ENCODE results near the gene GNS.

Gene GNS

GRCh38 chr12:64670019-64670418 lies 89.2 kb downstream of the GNS start:
- Histone ChIP-seq H3K4me3 (ENCODE audit: insufficient read depth, low read depth, low read length) (no peak overlapping the region), H3K27me3 (ENCODE audit: control insufficient read depth, insufficient read depth, low read length, poor library complexity, severe bottlenecking) (no peaks in the 10 kb centered on the region), H3K9me3 (ENCODE audit: control insufficient read depth, low read length) (no peaks in the 10 kb centered on the region), H3K27ac (ENCODE audit: insufficient read depth, low read depth, low read length, poor library complexity, severe bottlenecking) (no peak overlapping the region), H3K4me1 (ENCODE audit: control insufficient read depth, insufficient read depth, low read length) (peaks cover 17% of the 10 kb centered on the region), H3K36me3 (ENCODE audit: control insufficient read depth, insufficient read depth, low read length) (no peaks in the 10 kb centered on the region)
- WGBS, 2 experiments = 82% methylated on average over 4 of the region's 4 CpGs

GRCh38 chr12:64669270-64669842 lies 89.8 kb downstream of the GNS start:
- Histone ChIP-seq H3K27ac (ENCODE audit: insufficient read depth, low read depth, low read length, poor library complexity, severe bottlenecking) (no peak overlapping the region), H3K27me3 (ENCODE audit: control insufficient read depth, insufficient read depth, low read length, poor library complexity, severe bottlenecking) (no peaks in the 10 kb centered on the region), H3K36me3 (ENCODE audit: control insufficient read depth, insufficient read depth, low read length) (no peaks in the 10 kb centered on the region), H3K9me3 (ENCODE audit: control insufficient read depth, low read length) (no peaks in the 10 kb centered on the region), H3K4me1 (ENCODE audit: control insufficient read depth, insufficient read depth, low read length) (peaks cover 17% of the 10 kb centered on the region), H3K4me3 (ENCODE audit: insufficient read depth, low read depth, low read length) (no peak overlapping the region)
- 51 to 57% methylated on average over 10 of the region's 10 CpGs for WGBS, 2 experiments

DNA sequence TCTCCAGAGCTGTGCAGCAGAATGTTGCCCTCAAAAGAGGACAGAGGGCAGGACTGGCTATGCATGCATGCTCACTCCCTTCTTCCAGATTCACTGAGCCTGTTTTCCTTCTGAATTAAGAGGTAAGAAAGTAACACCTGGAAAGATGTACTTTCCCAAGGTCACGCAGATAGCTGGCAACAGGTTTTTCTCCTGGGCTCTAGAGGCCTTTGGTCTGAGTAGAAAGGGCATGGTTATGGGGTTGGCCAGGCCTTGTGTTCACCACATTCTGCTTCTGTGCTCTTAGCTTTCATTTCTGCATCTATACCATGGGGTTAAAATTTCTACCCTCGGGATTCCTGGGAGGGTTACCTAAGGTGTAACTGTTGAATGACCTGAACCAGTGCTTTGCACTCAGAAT lies 91.4 kb downstream of the GNS start:
- WGBS, 2 experiments = 91 to 95% methylated on average over 2 of the region's 2 CpGs
- no peaks in the 10 kb centered on the region for H3K9me3 ChIP-seq (ENCODE audit: control insufficient read depth, low read length)
- H3K36me3 ChIP-seq (ENCODE audit: control insufficient read depth, insufficient read depth, low read length) = no peaks in the 10 kb centered on the region
- no peak overlapping the region for H3K27ac ChIP-seq (ENCODE audit: insufficient read depth, low read depth, low read length, poor library complexity, severe bottlenecking)
- no peaks in the 10 kb centered on the region for H3K27me3 ChIP-seq (ENCODE audit: control insufficient read depth, insufficient read depth, low read length, poor library complexity, severe bottlenecking)
- no peak overlapping the region for H3K4me3 ChIP-seq (ENCODE audit: insufficient read depth, low read depth, low read length)
- H3K4me1 ChIP-seq (ENCODE audit: control insufficient read depth, insufficient read depth, low read length) = peaks cover 11% of the 10 kb centered on the region

GRCh38 chr12:64666054-64666914 lies 92.9 kb downstream of the GNS start:
- H3K27ac ChIP-seq (ENCODE audit: insufficient read depth, low read depth, low read length, poor library complexity, severe bottlenecking) = no peak overlapping the region
- 91 to 98% methylated on average over 2 to 3 of the region's 3 CpGs for WGBS, 2 experiments
- H3K36me3 ChIP-seq (ENCODE audit: control insufficient read depth, insufficient read depth, low read length) = no peaks in the 10 kb centered on the region
- H3K4me1 ChIP-seq (ENCODE audit: control insufficient read depth, insufficient read depth, low read length) = peaks cover 8% of the 10 kb centered on the region
- H3K4me3 ChIP-seq (ENCODE audit: insufficient read depth, low read depth, low read length) = no peak overlapping the region
- H3K9me3 ChIP-seq (ENCODE audit: control insufficient read depth, low read length) = no peaks in the 10 kb centered on the region
- no peaks in the 10 kb centered on the region for H3K27me3 ChIP-seq (ENCODE audit: control insufficient read depth, insufficient read depth, low read length, poor library complexity, severe bottlenecking)

DNA sequence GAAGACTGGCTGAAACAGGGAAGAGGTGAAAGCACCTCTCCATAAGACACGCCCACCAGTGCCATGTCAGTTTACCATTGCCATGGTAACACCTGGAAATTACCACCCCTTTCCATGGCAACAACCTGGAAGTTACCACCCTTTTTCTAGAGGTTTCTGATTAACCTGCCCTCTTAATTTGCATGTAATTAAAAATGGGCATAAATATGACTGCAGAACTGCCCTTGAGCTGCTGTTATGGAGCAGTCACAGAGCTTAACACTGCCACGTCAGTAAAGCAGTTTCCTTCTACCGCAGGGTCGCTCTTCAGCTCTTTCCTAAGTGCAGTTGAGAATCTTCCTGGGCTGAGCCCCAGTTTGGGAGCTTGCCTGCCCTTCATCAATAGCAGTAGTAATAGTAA lies 93.7 kb downstream of the GNS start:
- no peaks in the 10 kb centered on the region for H3K27me3 ChIP-seq (ENCODE audit: control insufficient read depth, insufficient read depth, low read length, poor library complexity, severe bottlenecking)
- H3K4me1 ChIP-seq (ENCODE audit: control insufficient read depth, insufficient read depth, low read length) = peaks cover 8% of the 10 kb centered on the region
- H3K4me3 ChIP-seq (ENCODE audit: insufficient read depth, low read depth, low read length) = no peak overlapping the region
- no peaks in the 10 kb centered on the region for H3K36me3 ChIP-seq (ENCODE audit: control insufficient read depth, insufficient read depth, low read length)
- H3K27ac ChIP-seq (ENCODE audit: insufficient read depth, low read depth, low read length, poor library complexity, severe bottlenecking) = no peak overlapping the region
- H3K9me3 ChIP-seq (ENCODE audit: control insufficient read depth, low read length) = no peaks in the 10 kb centered on the region
- 84 to 86% methylated on average over 4 of the region's 4 CpGs for WGBS, 2 experiments

Measured in ectodermal cell (in vitro differentiated cells).